NCI-H2227 (cell line): ENCODE measurements around the gene ASCL1.

Experiments
- DNase-seq: peaks from one replicate; lab custom pipeline; 2025; ENCODE audit not compliant: unreplicated experiment; lab: John Stamatoyannopoulos, UW

The ASCL1 gene

GRCh38 chr12:102976609-102977280, 19.3 kb downstream of the ASCL1 start:
- peak; percentile 29 for DNase-seq

- peak; percentile 82 for DNase-seq
Measured at GRCh38 chr12:102977945-102978706, 20.7 kb downstream of the ASCL1 start.

- no peak for DNase-seq
Measured at GRCh38 chr12:102980350-102980749, 22.9 kb downstream of the ASCL1 start.

GRCh38 chr12:102990419-102990818, 32.9 kb downstream of the ASCL1 start:
- DNase-seq, result no peak

- peak; percentile 33 for DNase-seq
Measured at GRCh38 chr12:102992297-102992696, 34.8 kb downstream of the ASCL1 start.

GRCh38 chr12:102992720-102993119, 35.2 kb downstream of the ASCL1 start:
- no peak for DNase-seq

- no peak for DNase-seq
Measured at GRCh38 chr12:102993537-102993936, 36.1 kb downstream of the ASCL1 start.

- no peak for DNase-seq
Measured at GRCh38 chr12:102995372-102995771, 37.9 kb downstream of the ASCL1 start.
